K562 (cell line): Measurements from ENCODE around the gene MFSD6. TPM values are rescaled to one million over a fixed set of nuclear protein-coding genes. Genes with fewer than 3 reads are reported as not detected.
A peak's percentile ranks its signal among the peaks of the same experiment; 100 is the strongest.

Experiments used
- ATAC-seq: fragments of 200-7000 bp; cut with Tn5 transposase; 3 replicates; pipeline ENCODE4 v1.9.1; 2020; ENCODE audit warnings: moderate library complexity
- BruUV-seq: library from RNA; stranded (reverse); fragments of 400-500 nt; replicated peaks from 2 replicates; lab custom pipeline; 2021; lab: Mats Ljungman, UMichigan
- CTCF ChIA-PET: fragments of 300-600 bp; formaldehyde crosslinking; extraction: SDS; loops from one replicate; lab custom pipeline; 2021; ENCODE audit warnings: low intra/inter-chr PET ratio; lab: Yijun Ruan, JAX
- POLR2A ChIA-PET: fragments of 300-600, 350-650 bp; sonication (Branson Sonifier 250); formaldehyde crosslinking; extraction: SDS; loops from one replicate; lab custom pipeline; 2021; ENCODE audit warnings: antibody characterized with exemption, inconsistent platforms; lab: Yijun Ruan, JAX
- DNase-seq, 4 experiments: peaks; one replicate each; pipeline versions ENCODE4 v3.0.0 to v3.0.0-alpha.2; 2011 to 2018; ENCODE audit warnings: low spot score in 3 of 4, mixed read lengths in 3 of 4; ENCODE audit errors: extremely low read depth in 1 of 4
- FAIRE-seq: peaks from 2 replicates; lab custom pipeline; 2011; peaks lifted over from hg19 to GRCh38; lab: Jason Lieb, UNC
- H2AFZ ChIP-seq: 2 replicates; pipeline ENCODE4 v1.6.0; 2011; ENCODE audit warnings: low read depth, low read length, control low read depth, inconsistent platforms
- H3K27ac ChIP-seq: fragments of 200-600 bp; 3 replicates; pipeline ENCODE4 v1.8.0; 2011; ENCODE audit warnings: low read depth, mild to moderate bottlenecking, control low read depth, inconsistent platforms, low read length, moderate library complexity, mixed read lengths; ENCODE audit errors: extremely low read depth
- H3K27me3 ChIP-seq, 2 experiments: fragments of 300-600 bp in 1 of 2; 2 replicates in 1 of 2; 3 replicates in 1 of 2; pipeline versions ENCODE4 v1.6.0 to v1.8.0; 2011; ENCODE audit warnings: inconsistent platforms in 2 of 2, low read length in 2 of 2, mild to moderate bottlenecking in 1 of 2, mixed read lengths in 1 of 2, moderate library complexity in 1 of 2; ENCODE audit not compliant: control insufficient read depth in 2 of 2, insufficient read depth in 2 of 2
- H3K36me3 ChIP-seq: fragments of 300-600 bp; 3 replicates; pipeline ENCODE4 v1.8.0; 2011; ENCODE audit warnings: mild to moderate bottlenecking, low read length, inconsistent platforms; ENCODE audit not compliant: control insufficient read depth, insufficient read depth
- H3K4me1 ChIP-seq, 2 experiments: fragments of 200-600 bp in 1 of 2; replicated peaks in 1 of 2; 2 replicates in 1 of 2; 3 replicates in 1 of 2; pipeline versions ENCODE4 v1.5.1 to v1.8.0; 2011; ENCODE audit warnings: inconsistent platforms in 2 of 2, low read length in 2 of 2, mild to moderate bottlenecking in 1 of 2, mixed read lengths in 1 of 2, moderate library complexity in 1 of 2; ENCODE audit not compliant: control insufficient read depth in 2 of 2, insufficient read depth in 2 of 2
- H3K4me2 ChIP-seq: 2 replicates; pipeline ENCODE4 v1.6.1; 2011; ENCODE audit warnings: low read length, control low read depth, inconsistent platforms, mixed read lengths; ENCODE audit not compliant: insufficient read depth
- H3K4me3 ChIP-seq: fragments of 200-600 bp; sonication (generic), shearing (Covaris generic); 2 replicates; pipeline ENCODE4 v1.5.1; 2016; ENCODE audit warnings: control low read depth, inconsistent platforms
- H3K79me2 ChIP-seq: fragments of 200-600 bp; 3 replicates; pipeline ENCODE4 v1.8.0; 2011; ENCODE audit warnings: low read length, inconsistent platforms; ENCODE audit not compliant: control insufficient read depth, insufficient read depth
- H3K9ac ChIP-seq, 2 experiments: 2 replicates each; pipeline versions ENCODE4 v1.6.0 to v1.6.1; 2011; ENCODE audit warnings: low read depth in 2 of 2, low read length in 2 of 2, control low read depth in 1 of 2, inconsistent platforms in 1 of 2, mild to moderate bottlenecking in 1 of 2, mixed read lengths in 1 of 2; ENCODE audit not compliant: insufficient read depth in 1 of 2
- H3K9me1 ChIP-seq: one replicate; pipeline ENCODE4 v1.6.0; 2011; ENCODE audit warnings: inconsistent platforms, mild to moderate bottlenecking, low read length, moderate library complexity; ENCODE audit not compliant: control insufficient read depth, insufficient read depth
- H3K9me3 ChIP-seq: replicated peaks from 2 replicates; pipeline ENCODE4 v1.5.1; 2011; ENCODE audit warnings: low read depth, low read length, inconsistent platforms; ENCODE audit not compliant: control insufficient read depth, insufficient read depth
- H4K20me1 ChIP-seq: replicated peaks from 2 replicates; pipeline ENCODE4 v1.6.1; 2011; ENCODE audit warnings: low read length, inconsistent platforms, mixed read lengths; ENCODE audit not compliant: control insufficient read depth, insufficient read depth
- ELF4 ChIP-seq: fragments of 450-650 bp; formaldehyde crosslinking; IDR thresholded peaks from 2 replicates; pipeline ENCODE4 v1.4.0; 2022; ENCODE audit warnings: missing genetic modification characterization
- EWSR1 ChIP-seq: fragments of 450-650 bp; IDR thresholded peaks from 2 replicates; pipeline ENCODE4 v1.6.1; 2018; ENCODE audit warnings: borderline replicate concordance, mild to moderate bottlenecking, low read depth, moderate library complexity; ENCODE audit not compliant: partially characterized antibody
- FOXJ2 ChIP-seq: fragments of 200-800 bp; sonication (Bioruptor generic); IDR thresholded peaks from 2 replicates; pipeline ENCODE4 v1.6.1; 2016; ENCODE audit warnings: missing genetic modification characterization, missing compliant biosample characterization
- GTF2E2 ChIP-seq: fragments of 200-800 bp; sonication (Bioruptor generic); IDR thresholded peaks from 2 replicates; pipeline ENCODE4 v1.6.1; 2016; ENCODE audit warnings: missing genetic modification characterization, missing compliant biosample characterization
- MXI1 ChIP-seq: IDR thresholded peaks from 2 replicates; pipeline ENCODE4 v1.6.1; 2011; ENCODE audit warnings: low read depth, mild to moderate bottlenecking, improper control_type of control experiment, low read length
- PCBP2 ChIP-seq: fragments of 200-400 bp; formaldehyde crosslinking; IDR thresholded peaks from 2 replicates; pipeline ENCODE4 v1.6.1; 2018; ENCODE audit warnings: low read length, low read depth, mild to moderate bottlenecking, moderate library complexity; ENCODE audit not compliant: poor library complexity, severe bottlenecking
- RFX1 ChIP-seq: fragments of 450-650 bp; IDR thresholded peaks from 2 replicates; pipeline ENCODE4 v1.6.1; 2016; ENCODE audit warnings: mild to moderate bottlenecking, moderate library complexity
- SRSF3 ChIP-seq: fragments of 200-400 bp; formaldehyde crosslinking; IDR thresholded peaks from 2 replicates; pipeline ENCODE4 v1.6.1; 2016; ENCODE audit warnings: mild to moderate bottlenecking, low read length, moderate library complexity; ENCODE audit not compliant: insufficient read depth
- WGBS: fragments of 100-300 bp; shearing (Covaris generic); methylation state at CpG from one replicate; pipeline ENCODE4 v1.1.6; 2016; ENCODE audit warnings: low coverage, mixed read lengths; ENCODE audit not compliant: insufficient coverage; ENCODE audit errors: missing lambda C conversion rate; 5-methylcytosine and 5-hydroxymethylcytosine counted together
- in situ Hi-C: fragments of 300-500 bp; cut with MboI; formaldehyde crosslinking; loops from 4 replicates; pipeline ENCODE4 v1.15.0; 2018; ENCODE audit warnings: inconsistent platforms, mixed read lengths
- intact Hi-C: fragments of 100-400 bp; cut with micrococcal nuclease; formaldehyde crosslinking; loops from 2 replicates; pipeline ENCODE4 v1.14.2; 2022
- polyA plus RNA-seq, 8 experiments: library from polyadenylated mRNA; depleted of rRNA in 4 of 8; stranded (reverse) in 5 of 8; unstranded in 3 of 8; fragments of >200 nt; fragmentation: Nextera tagmentation in 2 of 8; fragmentation: Illumina TruSeq in 1 of 8; extraction: Ambion mirVana in 2 of 8; extraction: Trizol in 1 of 8; gene quantifications; 2 replicates each; pipeline versions ENCODE4 v1.2.1 to v1.2.3, GENCODE V29; 2011 to 2014; ENCODE audit warnings: inconsistent platforms in 1 of 8, missing spikeins in 1 of 8
- total RNA-seq, 7 experiments: library from RNA; depleted of rRNA in 6 of 7; stranded (reverse); fragments of >200 nt in 6 of 7; fragmentation: Illumina TruSeq in 2 of 7; extraction: Trizol in 2 of 7; gene quantifications; 2 replicates each; pipeline versions ENCODE4 v1.2.1 to v1.2.3, GENCODE V29; 2011 to 2021; ENCODE audit warnings: low replicate concordance in 1 of 7

MFSD6 gene
- total and polyA plus RNA-seq, 9 of the 15 experiments (the other 6 are each of a cell fraction or from before 2014, with no cell fraction given), result 1.1 to 7.9 (median 4.4) TPM

DNA sequence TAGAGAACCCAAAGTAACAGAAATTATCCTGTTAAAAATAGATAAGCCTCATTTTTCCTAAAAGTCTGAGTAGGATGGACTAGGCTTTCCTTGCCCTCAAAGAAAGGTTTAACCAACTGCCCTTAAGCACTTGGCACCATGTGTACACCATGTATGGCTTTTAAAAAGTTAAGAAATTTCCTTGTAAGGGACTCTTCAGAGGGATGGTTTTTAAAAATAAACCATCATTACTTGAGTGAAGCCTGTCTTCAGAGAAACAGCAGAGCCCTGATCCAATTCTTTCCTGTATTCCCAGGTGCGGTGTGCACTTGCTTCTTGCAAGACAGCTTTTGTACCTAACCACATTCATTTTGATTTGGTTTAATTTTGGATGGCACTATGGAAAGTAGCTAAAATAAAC lies 127.4 kb downstream of the MFSD6 start:
- H4K20me1 ChIP-seq, result no peaks in the 10 kb centered on the region
- ATAC-seq, result no peak
- ChIA-PET POLR2A (no interaction called here), CTCF (no interaction called here)
- H3K9ac ChIP-seq, result peak overlapping the region; percentile 87 to 95; a peak in 3 of 4 replicates
- no peaks in the 10 kb centered on the region for H3K27me3 ChIP-seq
- peaks cover 18% of the 10 kb centered on the region for H3K9me3 ChIP-seq
- peaks cover 7% of the 10 kb centered on the region; the same call in 2 of the 3 replicates for H3K36me3 ChIP-seq
- H3K27ac ChIP-seq, result peak overlapping the region; percentile 95
- TSS peak; percentile 72 for BruUV-seq
- no peak for DNase-seq
- peaks cover 30% of the 10 kb centered on the region for H3K79me2 ChIP-seq
- H3K4me3 ChIP-seq, result peak overlapping the region; percentile 67
- no peaks in the 10 kb centered on the region for H3K9me1 ChIP-seq
- peak; percentile 44 for FAIRE-seq
- no peak overlapping the region for H2AFZ ChIP-seq
- 9% methylated on average over 1 of the region's 1 CpG for WGBS
- peaks cover 10 to 27% of the 10 kb centered on the region in 2 experiments; a peak in 4 of 5 replicates for H3K4me1 ChIP-seq
- peak overlapping the region; percentile 90 for H3K4me2 ChIP-seq
- TF ChIP-seq GTF2E2 (tag) (no peak), MXI1 (no peak)
- TF ChIP-seq, all 486 proteins: peak for 0
- intact Hi-C loops (loop anchor here (2.0 to 10.0 kb wide), 4 partner anchors 37 to 269 kb away; partner anchors contain the start of gene NAB1), in situ Hi-C loops (no loop called here)

DNA sequence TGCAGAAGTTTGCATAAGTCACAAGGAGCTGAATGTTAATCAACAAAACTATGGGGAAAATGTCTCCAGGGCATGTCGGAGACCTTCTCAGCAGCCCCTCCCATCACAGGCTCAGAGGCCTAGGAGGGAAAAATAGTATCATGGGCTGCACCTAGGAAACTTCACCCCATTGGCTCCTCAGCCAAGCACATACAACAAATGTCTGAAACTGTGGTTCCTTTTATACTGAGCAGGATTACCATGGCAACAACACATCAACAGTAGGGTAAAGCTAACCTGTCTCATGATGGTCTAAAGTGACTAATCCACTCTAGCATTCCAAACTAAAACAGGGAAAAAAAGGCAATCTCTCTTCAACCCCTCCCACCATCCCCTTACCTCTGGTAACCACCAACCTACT lies 129.6 kb downstream of the MFSD6 start:
- Histone ChIP-seq H3K4me1 (peaks cover 10 to 14% of the 10 kb centered on the region in 2 experiments; a peak in 4 of 5 replicates), H3K27ac (no peak overlapping the region)
- in situ Hi-C loops, result no loop called here
- no peak for TF ChIP-seq ELF4
- TF ChIP-seq PCBP2, result no peak
- peak; percentile 38; the same call in 1 of the 2 replicates for TF ChIP-seq FOXJ2
- TF ChIP-seq RFX1, result peak; percentile 73
- no peak for TF ChIP-seq EWSR1
- no peak for TF ChIP-seq SRSF3
- TF ChIP-seq, all 486 proteins: peak for 2
- ChIA-PET CTCF (no interaction called here), POLR2A (interaction anchor here (1.0 kb wide), 1 partner anchor 8 kb away, joined by 3 read pairs; no protein-coding TSS in a partner anchor)
- Histone ChIP-seq H3K36me3 (peaks cover 7% of the 10 kb centered on the region; the same call in 2 of the 3 replicates), H4K20me1 (no peaks in the 10 kb centered on the region), H3K9me3 (peaks cover 20% of the 10 kb centered on the region), H3K4me3 (no peak overlapping the region), H3K27me3 (no peaks in the 10 kb centered on the region), H3K9me1 (no peaks in the 10 kb centered on the region), H3K9ac (no peak overlapping the region), H2AFZ (no peak overlapping the region), H3K79me2 (peaks cover 30% of the 10 kb centered on the region), H3K4me2 (no peak overlapping the region)
- ATAC-seq, result no peak
- no TSS peak for BruUV-seq
- DNase-seq, result no peak
- WGBS, result 80% methylated on average over 1 of the region's 1 CpG
- no peak for FAIRE-seq
- intact Hi-C loops, result loop anchor here (5.0 to 10.0 kb wide), 2 partner anchors 35 to 267 kb away; no protein-coding TSS in a partner anchor
